H9 (cell line): Measurements from ENCODE around the gene IGFALS. TPM values are rescaled to one million over a fixed set of nuclear protein-coding genes. Genes with fewer than 3 reads are reported as not detected.

Experiments
- DNase-seq: peaks from one replicate; pipeline ENCODE4 v3.0.0-alpha.2; 2017
- H2AFZ ChIP-seq: one replicate; pipeline ENCODE4 v1.6.1; 2013; ENCODE audit warnings: mild to moderate bottlenecking, low read length, control low read depth, moderate library complexity
- H2AK5ac ChIP-seq: 2 replicates; pipeline ENCODE4 v1.6.1; 2013; ENCODE audit warnings: low read length, control low read depth, mixed read lengths; ENCODE audit not compliant: insufficient read length
- H2BK120ac ChIP-seq: one replicate; pipeline ENCODE4 v1.6.1; 2013; ENCODE audit warnings: low read depth, mild to moderate bottlenecking, low read length, control low read depth, inconsistent platforms; ENCODE audit not compliant: poor library complexity, severe bottlenecking
- H2BK12ac ChIP-seq: 2 replicates; pipeline ENCODE4 v1.6.1; 2013; ENCODE audit warnings: low read length, control low read depth, mixed read lengths, low read depth; ENCODE audit not compliant: insufficient read length
- H2BK15ac ChIP-seq: 2 replicates; pipeline ENCODE4 v1.6.1; 2013; ENCODE audit warnings: low read depth, low read length, control low read depth
- H2BK20ac ChIP-seq: one replicate; pipeline ENCODE4 v1.6.1; 2013; ENCODE audit warnings: low read depth, mild to moderate bottlenecking, low read length, control low read depth, inconsistent platforms; ENCODE audit not compliant: poor library complexity, severe bottlenecking
- H2BK5ac ChIP-seq: 2 replicates; pipeline ENCODE4 v1.6.1; 2013; ENCODE audit warnings: low read length, control low read depth, mixed read lengths; ENCODE audit not compliant: insufficient read length
- H3K14ac ChIP-seq: 2 replicates; pipeline ENCODE4 v1.6.1; 2013; ENCODE audit warnings: low read length, control low read depth; ENCODE audit not compliant: insufficient read depth
- H3K18ac ChIP-seq: 2 replicates; pipeline ENCODE4 v1.6.1; 2013; ENCODE audit warnings: low read depth, mild to moderate bottlenecking, mixed read lengths, low read length, control low read depth; ENCODE audit not compliant: insufficient read length
- H3K23ac ChIP-seq: 2 replicates; pipeline ENCODE4 v1.6.1; 2013; ENCODE audit warnings: low read length, control low read depth, mixed read lengths, low read depth; ENCODE audit not compliant: insufficient read length
- H3K23me2 ChIP-seq: 2 replicates; pipeline ENCODE4 v1.6.1; 2013; ENCODE audit warnings: low read depth, mild to moderate bottlenecking, mixed read lengths, low read length, control low read depth; ENCODE audit not compliant: insufficient read length, poor library complexity, severe bottlenecking
- H3K27ac ChIP-seq: 2 replicates; pipeline ENCODE4 v1.5.1; 2013; ENCODE audit warnings: low read length, control low read depth, mixed read lengths, low read depth; ENCODE audit not compliant: insufficient read length
- H3K27me3 ChIP-seq: 2 replicates; pipeline ENCODE4 v1.6.1; 2013; ENCODE audit warnings: low read length, control low read depth, inconsistent platforms; ENCODE audit not compliant: insufficient read depth
- H3K4ac ChIP-seq: 2 replicates; pipeline ENCODE4 v1.6.1; 2013; ENCODE audit warnings: low read depth, mild to moderate bottlenecking, control low read depth, inconsistent platforms, low read length, moderate library complexity
- H3K4me1 ChIP-seq: 2 replicates; pipeline ENCODE4 v1.6.1; 2013; ENCODE audit warnings: low read length, control low read depth, inconsistent platforms; ENCODE audit not compliant: insufficient read depth
- H3K4me2 ChIP-seq: 2 replicates; pipeline ENCODE4 v1.6.1; 2013; ENCODE audit warnings: low read length, control low read depth, mixed read lengths; ENCODE audit not compliant: insufficient read length, insufficient read depth
- H3K56ac ChIP-seq: 2 replicates; pipeline ENCODE4 v1.6.1; 2013; ENCODE audit warnings: low read depth, mild to moderate bottlenecking, mixed read lengths, low read length, control low read depth; ENCODE audit not compliant: insufficient read length
- H3K79me1 ChIP-seq: 2 replicates; pipeline ENCODE4 v1.6.1; 2013; ENCODE audit warnings: low read depth, mild to moderate bottlenecking, moderate library complexity, low read length, control low read depth, inconsistent platforms; ENCODE audit not compliant: insufficient read depth, poor library complexity, severe bottlenecking
- H3K79me2 ChIP-seq: 2 replicates; pipeline ENCODE4 v1.6.1; 2013; ENCODE audit warnings: low read length, control low read depth, inconsistent platforms; ENCODE audit not compliant: insufficient read depth
- H3K9ac ChIP-seq: 2 replicates; pipeline ENCODE4 v1.6.1; 2013; ENCODE audit warnings: low read length, control low read depth, mixed read lengths; ENCODE audit not compliant: insufficient read length; ENCODE audit errors: extremely low read depth
- H3K9me3 ChIP-seq: one replicate; pipeline ENCODE4 v1.6.1; 2013; ENCODE audit warnings: low read depth, low read length, inconsistent platforms; ENCODE audit not compliant: control insufficient read depth
- H3T11ph ChIP-seq: one replicate; pipeline ENCODE4 v1.6.1; 2013; ENCODE audit warnings: mild to moderate bottlenecking, low read length, control low read depth, inconsistent platforms
- H4K20me1 ChIP-seq: one replicate; pipeline ENCODE4 v1.6.1; 2013; ENCODE audit not compliant: control insufficient read depth, insufficient read length, insufficient read depth
- H4K5ac ChIP-seq: 2 replicates; pipeline ENCODE4 v1.6.1; 2013; ENCODE audit warnings: low read depth, mild to moderate bottlenecking, mixed read lengths, low read length, control low read depth; ENCODE audit not compliant: insufficient read length
- H4K8ac ChIP-seq: replicated peaks from 2 replicates; pipeline ENCODE4 v1.6.1; 2013; ENCODE audit warnings: low read length, control low read depth, mixed read lengths, low read depth; ENCODE audit not compliant: insufficient read length
- H4K91ac ChIP-seq: 2 replicates; pipeline ENCODE4 v1.6.1; 2013; ENCODE audit warnings: low read depth, mild to moderate bottlenecking, moderate library complexity, mixed read lengths, low read length, control low read depth; ENCODE audit not compliant: insufficient read length
- H3K27ac Mint-ChIP-seq, 3 experiments: 2 replicates in 2 of 3; 3 replicates in 1 of 3; pipeline ENCODE4 v1.8.0; 2020 to 2021; ENCODE audit warnings: mixed read lengths in 3 of 3, mild to moderate bottlenecking in 1 of 3, moderate library complexity in 1 of 3
- H3K27me3 Mint-ChIP-seq: 2 replicates; pipeline ENCODE4 v1.8.0; 2021; ENCODE audit warnings: low read depth, mild to moderate bottlenecking, moderate library complexity, mixed read lengths
- H3K36me3 Mint-ChIP-seq, 3 experiments: 2 replicates in 2 of 3; 3 replicates in 1 of 3; pipeline ENCODE4 v1.8.0; 2020 to 2021; ENCODE audit warnings: low read depth in 3 of 3, mixed read lengths in 3 of 3; ENCODE audit not compliant: insufficient read depth in 1 of 3
- H3K4me1 Mint-ChIP-seq, 2 experiments: 2 replicates each; pipeline ENCODE4 v1.8.0; 2020; ENCODE audit warnings: mixed read lengths in 2 of 2
- H3K4me3 Mint-ChIP-seq, 2 experiments: 2 replicates in 1 of 2; 3 replicates in 1 of 2; pipeline ENCODE4 v1.8.0; 2020 to 2021; ENCODE audit warnings: mild to moderate bottlenecking in 2 of 2, mixed read lengths in 2 of 2, moderate library complexity in 1 of 2
- H3K9me3 Mint-ChIP-seq, 2 experiments: 2 replicates in 1 of 2; 3 replicates in 1 of 2; pipeline ENCODE4 v1.8.0; 2020; ENCODE audit warnings: mild to moderate bottlenecking in 2 of 2, mixed read lengths in 2 of 2, moderate library complexity in 1 of 2
- CTCF ChIP-seq: fragments of 200-600 bp; sonication (generic); conservative IDR thresholded peaks from 3 replicates; pipeline ENCODE4 v1.8.0; 2021; ENCODE audit warnings: antibody characterized with exemption, mild to moderate bottlenecking
- whole genome bisulfite sequencing: extraction: QIAGEN DNeasy Blood & Tissue Kit; methylation state at CpG from one replicate; pipeline ENCODE4 v1.1.7; 2013; ENCODE audit warnings: missing lambda C conversion rate, low lambda C conversion rate, mixed read lengths; ENCODE audit not compliant: insufficient read length; ENCODE audit errors: extremely low coverage; 5-methylcytosine and 5-hydroxymethylcytosine counted together
- total RNA-seq: library from RNA; stranded (reverse); gene quantifications from 2 replicates; pipeline ENCODE4 v1.2.1, GENCODE V29; 2021

The IGFALS gene
- total RNA-seq, 1 experiment from 2014 or later, result not detected

GRCh38 chr16:1791256-1791942 lies 2.1 kb downstream of the IGFALS start:
- no peak overlapping the region for H2BK120ac ChIP-seq
- no peak overlapping the region for H4K8ac ChIP-seq
- peaks cover 2% of the 10 kb centered on the region; the same call in 1 of the 2 replicates for H3K79me2 ChIP-seq
- no peaks in the 10 kb centered on the region for H3K79me1 ChIP-seq
- no peaks in the 10 kb centered on the region for H3K27me3 ChIP-seq
- no peaks in the 10 kb centered on the region for H3K9me3 ChIP-seq
- no peak overlapping the region for H3K56ac ChIP-seq
- H3K9ac ChIP-seq, result no peak overlapping the region
- no peaks in the 10 kb centered on the region for H3K23me2 ChIP-seq
- H2BK5ac ChIP-seq, result no peak overlapping the region
- no peaks in the 10 kb centered on the region for H3K4me1 Mint-ChIP-seq
- no peak overlapping the region for H2AFZ ChIP-seq
- no CpG with 5 or more reads among the region's 53 CpGs for WGBS
- no peak overlapping the region for H3K23ac ChIP-seq
- H3K4me1 ChIP-seq, result no peaks in the 10 kb centered on the region
- no peak overlapping the region for H3K14ac ChIP-seq
- no peak overlapping the region for H3K4me3 Mint-ChIP-seq
- H3K27ac Mint-ChIP-seq, result no peak overlapping the region
- no peak overlapping the region for H2AK5ac ChIP-seq
- H3K4me2 ChIP-seq, result no peak overlapping the region
- no peak overlapping the region for H4K5ac ChIP-seq
- H4K91ac ChIP-seq, result no peak overlapping the region
- H3K36me3 Mint-ChIP-seq, result peaks cover 4 to 12% (median 5%) of the 10 kb centered on the region in 3 experiments
- H3T11ph ChIP-seq, result no peak overlapping the region
- no peak overlapping the region for H2BK12ac ChIP-seq
- H3K18ac ChIP-seq, result no peak overlapping the region
- no peak overlapping the region for H3K4ac ChIP-seq
- H2BK15ac ChIP-seq, result no peak overlapping the region
- DNase-seq, result peak; percentile 31
- no peak overlapping the region for H3K27ac ChIP-seq
- no peaks in the 10 kb centered on the region for H3K27me3 Mint-ChIP-seq
- TF ChIP-seq CTCF, result no peak
- no peak overlapping the region for H2BK20ac ChIP-seq
- H3K9me3 Mint-ChIP-seq, result 0 out of 5 replicates have a peak, but pooled peaks cover 0 to under 1% of the 10 kb centered on the region in 2 experiments
- H4K20me1 ChIP-seq, result no peaks in the 10 kb centered on the region
